ENCODE results near the gene CNTD1. TPM values are rescaled to one million over a fixed set of nuclear protein-coding genes. Genes with fewer than 3 reads are reported as not detected.

The CNTD1 gene
- total RNA-seq, 6 experiments from 2014 or later: 0.19 TPM; not detected in 5

DNA sequence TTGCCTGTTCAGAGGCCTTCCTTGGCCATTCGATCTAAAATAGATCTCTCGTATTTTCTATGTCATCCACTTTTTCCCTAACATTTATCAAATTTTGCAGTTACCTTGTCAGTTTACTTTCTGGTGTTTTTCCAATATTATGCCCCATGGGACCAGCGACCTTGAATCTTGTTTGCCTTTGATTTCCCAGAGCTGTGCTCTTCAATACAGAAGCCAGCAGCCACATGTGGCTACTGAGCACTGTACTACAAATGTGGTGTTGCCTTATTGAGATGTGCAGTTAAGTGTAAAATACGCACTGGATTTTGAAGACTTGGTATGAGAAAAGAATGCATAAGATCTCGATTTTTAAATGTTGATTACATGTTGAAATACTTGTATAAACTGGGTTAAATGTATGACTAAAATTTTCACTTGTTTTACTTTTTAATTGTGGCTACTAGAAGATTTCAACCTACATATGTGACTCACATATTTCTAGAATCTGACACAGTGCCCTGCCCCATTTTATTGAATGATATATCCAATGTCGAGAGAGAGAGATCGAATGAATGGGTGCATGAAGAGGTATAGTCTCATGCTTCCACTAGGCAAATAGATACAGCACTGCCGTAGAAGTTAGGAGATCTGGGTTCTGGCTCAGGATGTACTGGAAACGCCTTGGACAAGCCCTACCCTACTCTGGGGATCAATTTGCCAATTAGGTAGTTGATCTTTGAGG, 33.7 kb downstream of the CNTD1 start:
- H3K27ac Mint-ChIP-seq: peak overlapping the region; percentile 99
- H3K27me3 Mint-ChIP-seq (ENCODE audit: insufficient read depth): peaks cover 4% of the 10 kb centered on the region; the same call in 1 of the 2 replicates
- H3K4me3 Mint-ChIP-seq: peak overlapping the region; percentile 98
- no peak for DNase-seq
- H3K9me3 Mint-ChIP-seq: no peaks in the 10 kb centered on the region
- H3K36me3 Mint-ChIP-seq (ENCODE audit: low read depth): peaks cover 10% of the 10 kb centered on the region; the same call in 1 of the 2 replicates
- TF ChIP-seq, protein P1, sequence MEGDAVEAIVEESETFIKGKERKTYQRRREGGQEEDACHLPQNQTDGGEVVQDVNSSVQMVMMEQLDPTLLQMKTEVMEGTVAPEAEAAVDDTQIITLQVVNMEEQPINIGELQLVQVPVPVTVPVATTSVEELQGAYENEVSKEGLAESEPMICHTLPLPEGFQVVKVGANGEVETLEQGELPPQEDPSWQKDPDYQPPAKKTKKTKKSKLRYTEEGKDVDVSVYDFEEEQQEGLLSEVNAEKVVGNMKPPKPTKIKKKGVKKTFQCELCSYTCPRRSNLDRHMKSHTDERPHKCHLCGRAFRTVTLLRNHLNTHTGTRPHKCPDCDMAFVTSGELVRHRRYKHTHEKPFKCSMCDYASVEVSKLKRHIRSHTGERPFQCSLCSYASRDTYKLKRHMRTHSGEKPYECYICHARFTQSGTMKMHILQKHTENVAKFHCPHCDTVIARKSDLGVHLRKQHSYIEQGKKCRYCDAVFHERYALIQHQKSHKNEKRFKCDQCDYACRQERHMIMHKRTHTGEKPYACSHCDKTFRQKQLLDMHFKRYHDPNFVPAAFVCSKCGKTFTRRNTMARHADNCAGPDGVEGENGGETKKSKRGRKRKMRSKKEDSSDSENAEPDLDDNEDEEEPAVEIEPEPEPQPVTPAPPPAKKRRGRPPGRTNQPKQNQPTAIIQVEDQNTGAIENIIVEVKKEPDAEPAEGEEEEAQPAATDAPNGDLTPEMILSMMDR (IDR thresholded peaks at IDR 0.05): no peak
- H3K4me1 Mint-ChIP-seq (ENCODE audit: low read depth): peaks cover 21% of the 10 kb centered on the region

DNA sequence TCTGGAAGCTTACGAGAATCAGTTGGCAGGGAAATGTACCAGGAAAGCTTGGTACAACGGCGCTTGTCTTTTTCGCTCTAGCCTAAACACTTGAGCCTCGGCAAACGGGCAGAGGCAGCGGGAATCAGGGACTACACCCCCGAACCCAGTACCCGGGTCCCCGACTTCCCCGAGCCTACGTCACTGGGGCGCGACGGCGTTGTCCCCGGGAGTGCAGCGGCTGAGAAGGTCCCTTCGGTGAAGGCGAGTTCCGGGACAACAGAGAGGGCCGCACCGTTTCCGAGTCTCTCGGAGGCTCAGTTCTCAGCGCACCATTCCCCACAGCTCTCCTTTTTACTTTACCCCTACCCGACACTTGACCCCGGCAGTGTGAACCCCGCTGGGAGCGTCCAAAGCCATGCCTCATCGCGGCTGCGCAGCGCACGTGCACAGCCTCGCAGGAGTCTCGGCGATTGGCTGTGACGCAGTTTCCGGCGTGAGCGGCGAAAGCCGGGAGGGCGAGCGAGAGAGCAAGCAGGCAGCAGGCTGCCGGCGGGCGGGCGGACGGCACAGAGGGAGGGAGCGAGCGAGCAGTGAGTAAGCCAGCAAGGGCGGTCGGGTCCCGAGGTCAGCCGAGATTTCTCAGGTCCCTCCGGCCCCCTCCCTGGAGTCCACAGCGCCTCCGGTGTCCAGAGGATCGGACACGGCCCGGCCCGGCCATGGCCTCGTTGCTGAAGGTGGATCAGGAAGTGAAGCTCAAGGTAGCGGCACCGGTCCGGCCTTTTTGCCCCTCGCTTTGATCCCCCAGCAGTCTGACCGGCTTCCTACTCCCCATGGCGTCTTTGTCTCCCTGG, 34.5 kb downstream of the CNTD1 start, which contains the start of gene PSME3:
Gene PSME3 (plus strand): TSS at position 464 of the 833 bp plus-strand sequence. CDS start 235 bp downstream, at position 699.
- peak; percentile 85 for DNase-seq
- TF ChIP-seq, protein P1 (IDR thresholded peaks at IDR 0.05): peak; percentile 25; the same call in 1 of the 2 replicates
- Mint-ChIP-seq H3K4me1 (ENCODE audit: low read depth) (peaks cover 21% of the 10 kb centered on the region), H3K4me3 (peak within 1 kb of the TSS; percentile 98), H3K27ac (peak within 1 kb of the TSS; percentile 99), H3K9me3 (no peaks in the 10 kb centered on the region), H3K36me3 (ENCODE audit: low read depth) (peaks cover 16% of the 10 kb centered on the region; the same call in 1 of the 2 replicates), H3K27me3 (ENCODE audit: insufficient read depth) (peaks cover 5% of the 10 kb centered on the region; the same call in 1 of the 2 replicates)

DNA sequence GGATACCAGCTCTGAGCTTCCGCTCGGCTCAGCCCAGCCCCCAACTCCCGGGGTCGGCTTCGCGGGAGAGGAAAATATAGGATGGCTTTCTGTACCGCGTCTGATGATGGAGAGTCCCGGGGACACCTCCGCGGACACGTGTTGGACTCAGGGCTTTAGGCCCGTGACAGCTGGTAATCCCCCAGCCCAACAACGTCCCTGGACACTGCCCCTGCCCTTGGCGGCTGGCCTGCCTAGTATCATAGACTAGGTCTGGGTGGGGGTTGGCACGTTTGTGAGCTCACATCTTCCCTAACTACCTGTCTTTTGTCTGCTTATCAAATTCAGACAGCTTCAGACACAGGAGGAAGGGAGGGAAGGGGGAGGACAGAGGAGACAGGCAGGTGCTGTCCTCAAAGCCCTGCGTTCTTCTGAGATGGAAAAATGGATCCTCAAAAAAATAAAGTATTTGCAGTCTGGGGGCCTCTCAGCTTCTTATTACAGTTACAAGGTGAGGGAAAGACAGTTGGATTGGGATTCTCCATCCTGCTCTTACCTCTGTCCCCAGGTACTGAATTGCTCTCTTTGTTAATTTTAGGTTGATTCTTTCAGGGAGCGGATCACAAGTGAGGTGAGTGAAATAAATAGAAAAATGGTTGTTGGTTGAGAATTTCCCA, 35.2 kb downstream of the CNTD1 start:
- peaks cover 5% of the 10 kb centered on the region; the same call in 1 of the 2 replicates for H3K27me3 Mint-ChIP-seq (ENCODE audit: insufficient read depth)
- peak overlapping the region; percentile 98 for H3K4me3 Mint-ChIP-seq
- H3K27ac Mint-ChIP-seq: peak overlapping the region; percentile 99
- TF ChIP-seq, protein P1 (IDR thresholded peaks at IDR 0.05): no peak
- peaks cover 20% of the 10 kb centered on the region for H3K36me3 Mint-ChIP-seq (ENCODE audit: low read depth)
- no peaks in the 10 kb centered on the region for H3K9me3 Mint-ChIP-seq
- H3K4me1 Mint-ChIP-seq (ENCODE audit: low read depth): peaks cover 21% of the 10 kb centered on the region
- no peak for DNase-seq

DNA sequence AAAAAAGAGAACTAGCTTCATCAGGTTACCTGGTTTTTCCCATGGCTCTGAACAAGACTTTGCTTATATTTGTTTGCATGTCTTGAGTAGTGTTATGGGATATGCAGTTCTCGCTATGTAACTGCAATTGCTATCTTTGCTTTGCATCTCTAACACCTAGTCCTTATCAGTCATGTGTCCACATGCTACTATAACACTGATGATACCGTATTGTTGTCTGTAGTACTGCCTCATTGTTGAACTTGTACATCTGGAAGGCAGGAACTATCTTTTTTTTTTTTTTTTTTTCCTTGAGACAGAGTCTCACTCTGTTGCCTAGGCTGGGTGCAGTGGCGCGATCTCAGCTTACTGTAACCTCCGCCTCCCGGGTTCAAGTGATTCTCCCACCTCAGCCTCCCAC, 37.1 kb downstream of the CNTD1 start:
- Mint-ChIP-seq H3K27me3 (ENCODE audit: insufficient read depth) (peaks cover 5% of the 10 kb centered on the region; the same call in 1 of the 2 replicates), H3K36me3 (ENCODE audit: low read depth) (peaks cover 27% of the 10 kb centered on the region), H3K9me3 (no peaks in the 10 kb centered on the region), H3K4me1 (ENCODE audit: low read depth) (peaks cover 21% of the 10 kb centered on the region), H3K4me3 (no peak overlapping the region), H3K27ac (no peak overlapping the region)
- TF ChIP-seq, protein P1 (IDR thresholded peaks at IDR 0.05): no peak
- no peak for DNase-seq

DNA sequence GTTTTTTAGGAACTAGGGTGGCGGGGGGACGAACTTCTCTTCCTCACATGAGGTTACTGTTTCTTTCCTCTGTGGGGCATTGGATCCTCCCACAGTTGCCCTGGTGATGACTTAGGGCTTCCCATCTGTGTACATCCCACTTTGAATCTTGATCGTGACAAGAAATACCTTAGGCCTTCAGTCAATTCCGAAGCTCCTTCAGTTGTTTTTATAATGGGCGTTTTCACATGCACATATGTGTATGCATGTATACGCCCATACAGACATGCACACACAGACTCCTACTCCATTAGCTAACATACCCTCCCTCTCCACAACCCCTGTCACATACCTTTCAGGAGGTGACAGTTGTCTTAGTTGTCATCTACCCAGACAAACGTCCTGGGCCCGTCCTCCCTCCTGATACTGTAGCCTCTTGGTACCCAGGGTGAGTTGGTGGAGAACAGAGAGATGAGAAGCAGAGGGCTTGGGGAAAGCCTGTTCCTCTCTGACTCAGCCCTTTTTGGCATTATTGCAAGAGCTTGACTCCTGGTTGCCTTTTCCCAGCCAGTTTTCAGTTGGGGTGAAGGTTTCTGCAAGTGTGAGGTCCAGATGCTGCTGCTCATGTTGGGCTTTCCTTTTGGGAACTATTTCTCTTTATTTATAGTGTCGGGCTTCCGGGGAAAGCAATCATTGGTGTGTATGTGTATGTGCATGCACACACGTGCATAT, 43.5 kb downstream of the CNTD1 start:
- Mint-ChIP-seq H3K36me3 (ENCODE audit: low read depth) (peaks cover 38% of the 10 kb centered on the region), H3K9me3 (no peaks in the 10 kb centered on the region), H3K27ac (0 out of 2 replicates have a peak overlapping the region, but pooled peaks have one; percentile 42), H3K27me3 (ENCODE audit: insufficient read depth) (peaks cover 2% of the 10 kb centered on the region), H3K4me3 (no peak overlapping the region), H3K4me1 (ENCODE audit: low read depth) (peaks cover 14% of the 10 kb centered on the region)
- TF ChIP-seq, protein P1 (IDR thresholded peaks at IDR 0.05): no peak
- no peak for DNase-seq

Measured in HFFc6 (cell line).